DND-41 (cell line): ENCODE results near the gene CAT.

Experiments
- CTCF ChIP-seq: IDR thresholded peaks from 2 replicates; pipeline ENCODE4 v1.5.1; 2012; ENCODE audit warnings: borderline replicate concordance, low read length, moderate library complexity, mild to moderate bottlenecking; ENCODE audit not compliant: poor library complexity, severe bottlenecking; ENCODE audit errors: extremely low read depth
- EZH2 ChIP-seq: IDR thresholded peaks from 3 replicates; pipeline ENCODE4 v1.6.1; 2012; ENCODE audit warnings: borderline replicate concordance, low read depth, mild to moderate bottlenecking, moderate library complexity, low read length, inconsistent platforms; ENCODE audit not compliant: severe bottlenecking

DNA sequence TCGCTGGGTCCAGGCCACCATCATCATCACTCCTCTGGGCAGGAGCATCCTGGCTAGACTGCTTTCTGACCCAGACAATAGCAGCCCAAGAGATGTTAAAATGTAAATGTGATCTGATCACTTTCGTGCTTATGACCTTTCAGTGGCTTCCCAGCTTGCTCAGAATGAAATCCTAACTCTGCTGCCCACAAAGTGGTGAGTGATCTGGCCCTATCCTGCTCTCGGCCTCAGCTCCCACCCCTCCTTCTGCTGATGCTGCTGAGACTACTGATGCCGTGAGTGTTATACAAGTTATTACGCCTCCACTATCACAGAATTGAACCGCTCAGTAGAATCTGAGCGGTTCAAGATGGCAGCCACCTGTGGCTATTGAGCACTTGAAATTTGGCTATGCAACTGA, 48.7 kb downstream of the CAT start:
- TF ChIP-seq EZH2: no peak
- no peak for TF ChIP-seq CTCF
